HCT116 (cell line): Measurements from ENCODE around the gene DNPH1. TPM values are rescaled to one million over a fixed set of nuclear protein-coding genes. Genes with fewer than 3 reads are reported as not detected.

Experiments
- ATAC-seq: fragments of 200-7000 bp; cut with Tn5 transposase; 2 replicates; pipeline ENCODE4 v1.9.1; 2020; ENCODE audit warnings: mild to moderate bottlenecking, moderate library complexity
- BruUV-seq: library from RNA; stranded (reverse); fragments of 400-500 nt; replicated peaks from 2 replicates; lab custom pipeline; 2021; lab: Mats Ljungman, UMichigan
- CTCF ChIA-PET: fragments of 300-600 bp; sonication (Branson Sonifier 250); formaldehyde crosslinking; loops from one replicate; lab custom pipeline; 2021; ENCODE audit warnings: antibody characterized with exemption; lab: Charles Lee
- POLR2A ChIA-PET: fragments of 300-600, 350-600 bp; sonication (Branson Sonifier 250); formaldehyde crosslinking; loops from one replicate; lab custom pipeline; 2021; ENCODE audit warnings: antibody characterized with exemption; lab: Charles Lee
- RAD21 ChIA-PET, 2 experiments: fragments of 300-600 bp; sonication (Branson Sonifier 250); formaldehyde crosslinking; loops; one replicate each; lab custom pipeline; 2023; ENCODE audit warnings: low total read pairs in 2 of 2; ENCODE audit not compliant: uncharacterized antibody in 2 of 2, unreplicated experiment in 2 of 2, low non-redundant PET in 1 of 2; lab: Charles Lee
- DNase-seq: peaks from one replicate; pipeline ENCODE4 v3.0.0-alpha.2; 2010; ENCODE audit warnings: low read depth, low spot score
- H2AFZ ChIP-seq: fragments of 200-600 bp; shearing (Covaris generic), sonication (generic); 2 replicates; pipeline ENCODE4 v1.6.1; 2017; ENCODE audit warnings: low read depth, mixed run types, mixed read lengths, antibody characterized with exemption, low read length; ENCODE audit not compliant: poor library complexity, severe bottlenecking
- H3K27ac ChIP-seq: 2 replicates; pipeline ENCODE4 v1.5.1; 2012; ENCODE audit warnings: low read depth, low read length
- H3K27me3 ChIP-seq: fragments of 200-600 bp; sonication (generic); 2 replicates; pipeline ENCODE4 v1.6.1; 2016; ENCODE audit warnings: mixed run types, low read length, mixed read lengths; ENCODE audit not compliant: insufficient read depth
- H3K36me3 ChIP-seq, 2 experiments: fragments of 200-500 bp in 1 of 2; fragments of 200-600 bp in 1 of 2; sonication (Bioruptor generic) in 1 of 2; sonication (generic) in 1 of 2; 2 replicates each; pipeline versions ENCODE4 v1.5.1 to v1.6.1; 2014 to 2016; ENCODE audit warnings: low read length in 2 of 2, inconsistent platforms in 1 of 2, mixed read lengths in 1 of 2, mixed run types in 1 of 2; ENCODE audit not compliant: insufficient read depth in 2 of 2, control insufficient read depth in 1 of 2
- H3K4me1 ChIP-seq, 2 experiments: fragments of 200-600 bp in 1 of 2; sonication (generic) in 1 of 2; 2 replicates each; pipeline versions ENCODE4 v1.5.1 to v1.6.1; 2012 to 2017; ENCODE audit warnings: low read length in 2 of 2, inconsistent platforms in 1 of 2, mild to moderate bottlenecking in 1 of 2, mixed read lengths in 1 of 2, mixed run types in 1 of 2, moderate library complexity in 1 of 2; ENCODE audit not compliant: insufficient read depth in 2 of 2, control insufficient read depth in 1 of 2
- H3K4me2 ChIP-seq: fragments of 200-600 bp; sonication (generic); 2 replicates; pipeline ENCODE4 v1.6.1; 2017; ENCODE audit warnings: mixed run types, low read length, mixed read lengths
- H3K4me3 ChIP-seq, 2 experiments: fragments of 200-600 bp in 1 of 2; sonication (generic) in 1 of 2; replicated peaks in 1 of 2; 2 replicates each; pipeline ENCODE4 v1.5.1; 2011 to 2016; ENCODE audit warnings: low read length in 2 of 2, control low read depth in 1 of 2, low read depth in 1 of 2, mild to moderate bottlenecking in 1 of 2, mixed read lengths in 1 of 2, mixed run types in 1 of 2
- H3K79me2 ChIP-seq: fragments of 200-600 bp; sonication (generic); 2 replicates; pipeline ENCODE4 v1.6.1; 2017; ENCODE audit warnings: mild to moderate bottlenecking, mixed run types, low read length, moderate library complexity, mixed read lengths; ENCODE audit not compliant: insufficient read depth
- H3K9ac ChIP-seq: fragments of 200-600 bp; sonication (generic); 2 replicates; pipeline ENCODE4 v1.6.1; 2016; ENCODE audit warnings: low read length, mixed read lengths
- H3K9me2 ChIP-seq: fragments of 200-600 bp; sonication (generic), shearing (Covaris generic); 2 replicates; pipeline ENCODE4 v1.6.1; 2017; ENCODE audit warnings: mixed run types, mild to moderate bottlenecking, moderate library complexity; ENCODE audit not compliant: insufficient read depth
- H3K9me3 ChIP-seq, 2 experiments: fragments of 200-500 bp in 1 of 2; fragments of 200-600 bp in 1 of 2; sonication (Bioruptor generic) in 1 of 2; sonication (generic) in 1 of 2; 2 replicates each; pipeline ENCODE4 v1.6.1; 2014 to 2017; ENCODE audit warnings: low read length in 2 of 2, mixed read lengths in 2 of 2, inconsistent platforms in 1 of 2, low read depth in 1 of 2, mild to moderate bottlenecking in 1 of 2, mixed run types in 1 of 2, moderate library complexity in 1 of 2; ENCODE audit not compliant: control insufficient read depth in 1 of 2, insufficient read depth in 1 of 2
- H4K20me1 ChIP-seq: fragments of 200-600 bp; sonication (generic), shearing (Covaris generic); 2 replicates; pipeline ENCODE4 v1.6.1; 2017; ENCODE audit warnings: mixed run types, mild to moderate bottlenecking, moderate library complexity; ENCODE audit not compliant: insufficient read depth
- CEBPB ChIP-seq: IDR thresholded peaks from 2 replicates; pipeline ENCODE4 v1.6.1; 2012; ENCODE audit warnings: low read depth
- EGR1 ChIP-seq: IDR thresholded peaks from 2 replicates; pipeline ENCODE4 v1.6.1; 2012; ENCODE audit warnings: low read depth
- EZH2phosphoT487 ChIP-seq: fragments of 200-600 bp; IDR thresholded peaks from 2 replicates; pipeline ENCODE4 v1.6.1; 2018; ENCODE audit warnings: antibody characterized with exemption, borderline replicate concordance
- FOSL1 ChIP-seq: IDR thresholded peaks from 2 replicates; pipeline ENCODE4 v1.6.1; 2012; ENCODE audit warnings: low read depth
- JUND ChIP-seq: IDR thresholded peaks from 2 replicates; pipeline ENCODE4 v1.6.1; 2012
- POLR2AphosphoS5 ChIP-seq: IDR thresholded peaks from 2 replicates; pipeline ENCODE4 v1.6.1; 2011; ENCODE audit warnings: mild to moderate bottlenecking, low read depth, low read length, moderate library complexity
- RAD21 ChIP-seq: IDR thresholded peaks from 2 replicates; pipeline ENCODE4 v1.6.1; 2012; ENCODE audit warnings: low read depth, mild to moderate bottlenecking
- REST ChIP-seq: IDR thresholded peaks from 2 replicates; pipeline ENCODE4 v1.6.1; 2012; ENCODE audit warnings: low read depth
- SIN3A ChIP-seq: IDR thresholded peaks from 2 replicates; pipeline ENCODE4 v1.6.1; 2012; ENCODE audit warnings: low read depth
- SRF ChIP-seq: IDR thresholded peaks from 2 replicates; pipeline ENCODE4 v1.6.1; 2012; ENCODE audit warnings: low read depth
- TCF7L2 ChIP-seq: IDR thresholded peaks from 2 replicates; pipeline ENCODE4 v1.7.0; 2011; ENCODE audit warnings: borderline replicate concordance, inconsistent platforms; ENCODE audit not compliant: insufficient read depth, insufficient read length; ENCODE audit errors: extremely low read depth
- YY1 ChIP-seq: IDR thresholded peaks from 2 replicates; pipeline ENCODE4 v1.6.1; 2011; ENCODE audit warnings: low read length, low read depth, moderate library complexity, mild to moderate bottlenecking; ENCODE audit not compliant: insufficient replicate concordance; ENCODE audit errors: extremely low read depth
- ZBTB33 ChIP-seq: IDR thresholded peaks from 2 replicates; pipeline ENCODE4 v1.6.1; 2011; ENCODE audit warnings: mild to moderate bottlenecking, low read length, moderate library complexity; ENCODE audit not compliant: insufficient replicate concordance; ENCODE audit errors: extremely low read depth
- intact Hi-C: fragments of 100-400 bp; cut with micrococcal nuclease; formaldehyde crosslinking; loops from 2 replicates; pipeline ENCODE4 v1.10.0; 2022
- total RNA-seq: library from RNA; stranded (reverse); gene quantifications from one replicate; pipeline ENCODE4 v1.2.1, GENCODE V29; 2021; ENCODE audit not compliant: unreplicated experiment

DNPH1 gene
- total RNA-seq, 1 experiment from 2014 or later: 117 TPM

- no peak overlapping the region for H3K4me3 ChIP-seq
- POLR2A ChIA-PET: no interaction called here
- DNase-seq: no peak
- H3K27me3 ChIP-seq: no peaks in the 10 kb centered on the region
- CTCF ChIA-PET: interaction anchor here (0.9 kb wide), 1 partner anchor 9 kb away, joined by 3 read pairs; no protein-coding TSS in a partner anchor
- TF ChIP-seq YY1 (no peak), EZH2phosphoT487 (no peak), TCF7L2 (no peak), RAD21 (no peak), POLR2AphosphoS5 (no peak), FOSL1 (no peak), SIN3A (no peak), CEBPB (no peak)
- no peak overlapping the region for H3K27ac ChIP-seq
- H3K4me1 ChIP-seq: no peaks in the 10 kb centered on the region
- ATAC-seq: no peak
- H3K9me3 ChIP-seq: no peaks in the 10 kb centered on the region
- no peak overlapping the region for H3K4me2 ChIP-seq
- H3K9ac ChIP-seq: no peak overlapping the region
- no peaks in the 10 kb centered on the region for H3K9me2 ChIP-seq
- no peaks in the 10 kb centered on the region for H3K79me2 ChIP-seq
- H4K20me1 ChIP-seq: no peaks in the 10 kb centered on the region
- H3K36me3 ChIP-seq: no peaks in the 10 kb centered on the region
- RAD21 ChIA-PET: no interaction called here
- no peak overlapping the region for H2AFZ ChIP-seq
- BruUV-seq: no TSS peak
- intact Hi-C loops: no loop called here
These were observed 42.7 kb upstream of the DNPH1 start for GRCh38 chr6:43271944-43272343.

- ChIA-PET RAD21 (no interaction called here), POLR2A (no interaction called here), CTCF (no interaction called here)
- no peak overlapping the region for H3K4me2 ChIP-seq
- intact Hi-C loops: no loop called here
- H3K27ac ChIP-seq: no peak overlapping the region
- H3K9me2 ChIP-seq: no peaks in the 10 kb centered on the region
- DNase-seq (no peak), ATAC-seq (no peak)
- no peak overlapping the region for H3K9ac ChIP-seq
- H3K4me3 ChIP-seq: no peak overlapping the region
- H3K36me3 ChIP-seq: no peaks in the 10 kb centered on the region
- H4K20me1 ChIP-seq: no peaks in the 10 kb centered on the region
- no peaks in the 10 kb centered on the region for H3K79me2 ChIP-seq
- H2AFZ ChIP-seq: no peak overlapping the region
- no TSS peak for BruUV-seq
- no peaks in the 10 kb centered on the region for H3K4me1 ChIP-seq
- H3K27me3 ChIP-seq: no peaks in the 10 kb centered on the region
- H3K9me3 ChIP-seq: no peaks in the 10 kb centered on the region
- TF ChIP-seq JUND (no peak), FOSL1 (no peak), SRF (no peak), EGR1 (no peak), ZBTB33 (no peak), REST (no peak)
These were observed 42.0 kb upstream of the DNPH1 start for GRCh38 chr6:43271103-43271815.
